Stimulated activated CD4-positive, alpha-beta T cell treated with anti-CD3 and anti-CD28 coated beads, Interleukin-1b, Interleukin-23, amount 100 ng/mL, for 1 hour (primary cell): ENCODE measurements around the gene CORO7.
"Not testable (repeated sequence)": the region's sequence is repeated elsewhere in the genome, so short reads cannot be mapped to it uniquely, and the experiment has no call there.

ENCODE experiments used
- DNase-seq, 2 donors: peaks; one replicate each; pipeline ENCODE4 v3.0.0-alpha.2; 2020; ENCODE audit warnings: low read depth in 2 of 2

CORO7 gene

DNA sequence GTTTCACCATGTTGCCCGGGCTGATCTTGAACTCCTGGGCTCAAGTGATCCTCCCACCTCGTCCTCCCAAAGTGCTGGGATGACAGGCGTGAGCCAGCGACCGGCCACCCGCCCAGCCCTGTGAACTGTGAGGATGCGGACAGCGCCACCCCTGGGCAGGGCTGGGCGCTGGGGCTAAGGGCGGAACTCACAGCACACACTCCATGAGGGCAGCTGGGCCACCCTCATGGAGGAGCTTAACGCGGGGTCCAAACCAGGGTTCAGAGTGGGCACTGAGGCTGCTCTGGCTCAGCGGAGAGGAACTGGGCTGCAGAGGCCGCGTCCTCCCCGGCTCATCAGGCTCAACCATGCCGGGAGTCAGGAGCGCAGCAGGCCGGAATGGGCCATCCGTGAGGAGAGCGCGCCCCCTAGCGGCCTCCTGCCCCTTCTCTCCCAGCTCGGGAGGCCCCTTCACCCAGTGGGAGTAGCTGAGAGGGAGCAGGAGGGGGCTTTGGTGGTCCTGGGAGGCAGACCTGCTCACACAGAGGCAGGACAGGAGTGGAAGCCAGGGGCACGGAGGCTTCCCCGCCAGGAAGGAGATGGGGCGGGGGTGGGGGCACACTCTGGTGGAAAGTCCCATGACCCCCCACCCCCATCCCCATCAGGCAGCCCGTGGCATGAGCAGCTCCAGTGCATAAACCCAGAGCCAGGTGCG, 13.8 kb downstream of the CORO7 start:
- DNase-seq: peak; percentile 31 to 50

DNA sequence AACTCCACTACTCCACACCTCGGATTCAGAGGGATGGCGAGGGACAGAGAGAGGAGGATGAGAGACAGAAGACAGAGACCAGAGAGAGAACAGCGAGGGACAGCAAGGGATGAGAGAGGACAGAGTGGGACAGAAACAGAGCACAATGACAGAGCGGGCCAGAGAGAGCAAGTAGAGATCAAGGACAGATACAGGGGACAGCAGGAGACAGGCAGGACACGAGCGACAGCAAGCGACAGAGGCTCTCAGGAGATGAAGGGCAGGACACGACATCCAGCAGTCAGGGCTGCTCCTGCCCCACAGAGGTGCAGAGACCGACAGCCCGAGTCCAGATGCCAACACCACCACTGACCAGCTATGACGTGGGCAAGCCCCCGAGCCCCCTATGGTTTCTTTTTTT, 14.9 kb downstream of the CORO7 start:
- DNase-seq: no peak

DNA sequence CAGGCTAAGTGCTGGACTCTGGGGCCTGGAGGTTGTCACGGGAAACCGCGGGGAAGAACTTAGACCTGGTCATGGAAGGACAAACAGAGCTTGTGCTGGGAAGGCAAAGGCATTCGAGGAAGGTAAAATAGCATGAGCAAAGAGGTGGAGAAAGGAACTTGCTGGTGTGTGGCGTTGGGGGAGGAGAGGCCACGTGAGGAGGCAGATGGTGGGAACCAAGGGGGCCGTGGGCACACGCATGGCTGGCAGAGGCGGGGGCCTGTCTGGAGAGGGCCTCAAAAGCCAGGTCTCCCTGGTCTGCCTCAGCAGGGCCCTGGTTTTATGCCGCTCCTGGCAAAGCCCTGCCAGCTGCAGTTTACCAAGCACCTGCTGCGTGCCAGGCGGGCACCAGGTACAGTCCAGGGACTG, 15.3 kb downstream of the CORO7 start:
- DNase-seq: no peak

DNA sequence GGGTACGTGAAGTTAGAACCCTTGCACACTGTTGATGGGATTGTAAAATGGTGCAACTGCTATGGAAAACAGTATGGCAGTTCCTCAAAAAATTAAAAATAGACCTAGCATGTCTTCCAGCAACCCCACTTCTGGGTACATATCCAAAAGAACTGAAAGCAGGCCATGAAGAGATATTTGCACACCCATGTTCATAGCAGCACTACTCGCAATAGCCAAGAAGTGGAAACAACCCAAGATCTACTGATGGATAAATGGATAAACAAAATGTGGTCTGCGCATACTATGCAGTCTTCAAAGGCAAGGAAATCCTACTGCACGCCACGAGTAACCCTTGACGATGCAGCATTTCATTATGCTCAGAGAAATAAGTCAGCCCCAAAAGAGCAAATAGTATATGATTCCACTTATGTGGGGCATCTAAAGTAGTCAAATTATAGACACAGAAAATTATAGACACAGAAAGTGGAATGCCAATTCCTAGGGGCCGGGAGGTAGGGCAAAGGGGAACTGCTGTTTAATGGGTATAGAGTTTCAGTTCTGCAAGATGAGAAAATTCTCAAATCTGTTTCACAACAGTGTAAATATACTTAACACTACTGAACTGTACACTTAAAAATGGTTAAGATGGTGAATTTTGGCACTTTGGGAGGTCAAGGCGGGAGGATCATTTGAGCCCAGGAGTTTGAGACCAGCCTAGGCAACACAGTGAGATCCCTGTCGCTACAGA, 17.2 kb downstream of the CORO7 start:
- DNase-seq: no peak

DNA sequence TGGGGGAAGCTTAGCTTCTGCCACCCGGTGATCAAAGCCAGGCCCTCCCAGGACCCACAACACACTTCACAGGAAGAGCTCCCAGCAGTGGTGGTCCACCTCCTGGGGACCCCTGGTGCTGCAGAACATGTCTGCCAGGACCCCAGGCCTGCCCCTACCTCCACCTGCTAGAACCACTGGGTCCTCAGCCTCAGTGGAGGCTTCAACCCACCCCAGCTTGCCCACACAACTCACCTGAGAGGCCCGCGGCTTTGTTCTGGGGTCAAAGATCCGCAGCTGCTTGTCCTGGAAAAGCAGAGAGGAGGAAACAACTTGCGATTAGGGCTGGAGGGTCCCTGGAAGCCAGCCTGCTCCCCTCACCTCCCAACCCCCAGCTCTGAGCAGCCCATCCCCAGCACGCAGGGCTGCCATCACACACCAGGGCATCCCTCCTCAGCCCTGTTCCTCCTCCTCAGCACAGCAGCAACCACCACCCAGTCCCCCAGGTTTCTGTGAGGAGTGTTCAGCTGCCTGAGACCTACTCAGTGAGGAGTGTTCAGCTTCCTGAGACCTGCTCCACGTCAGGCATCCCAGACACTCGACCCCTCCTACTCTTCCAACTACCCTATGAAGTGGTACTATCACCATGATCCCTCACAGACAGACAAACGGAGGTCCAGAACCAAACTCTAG, 21.2 kb downstream of the CORO7 start:
- DNase-seq: no peak

DNA sequence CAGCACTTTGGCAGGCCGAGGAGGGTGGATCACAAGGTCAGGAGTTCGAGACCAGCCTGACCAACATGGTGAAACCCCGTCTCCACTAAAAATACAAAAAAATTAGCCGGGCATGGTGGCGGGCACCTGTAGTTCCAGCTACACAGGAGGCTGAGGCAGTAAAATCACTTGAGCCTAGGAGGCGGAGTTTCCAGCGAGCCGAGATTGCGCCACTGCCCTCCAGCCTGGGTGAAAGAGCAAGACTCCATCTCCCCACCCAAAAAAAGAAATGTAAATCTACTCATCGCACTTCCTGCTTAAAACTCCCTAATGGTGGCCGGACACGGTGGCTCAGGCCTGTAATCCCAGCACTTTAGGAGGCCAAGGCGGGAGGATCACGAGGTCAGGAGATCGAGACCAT, 22.5 kb downstream of the CORO7 start:
- DNase-seq: not testable (repeated sequence)

DNA sequence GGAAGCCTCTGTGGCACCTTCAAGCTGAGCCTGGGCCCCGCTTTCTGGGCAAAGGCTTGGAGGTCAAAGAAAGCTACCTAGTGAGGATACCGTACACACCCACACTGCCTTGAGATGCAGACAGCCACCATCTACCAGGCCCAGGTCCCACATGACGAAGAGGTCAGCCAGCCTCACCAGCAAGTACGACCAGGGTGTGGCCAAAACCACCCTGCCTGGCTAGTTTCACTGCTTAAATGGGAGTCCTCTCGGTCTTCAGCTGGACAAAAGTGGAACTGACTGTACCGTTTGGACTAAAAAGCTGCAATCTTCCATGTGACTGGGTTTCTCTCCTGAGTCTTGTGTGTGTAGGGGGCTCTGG, 23.2 kb downstream of the CORO7 start:
- DNase-seq: no peak

DNA sequence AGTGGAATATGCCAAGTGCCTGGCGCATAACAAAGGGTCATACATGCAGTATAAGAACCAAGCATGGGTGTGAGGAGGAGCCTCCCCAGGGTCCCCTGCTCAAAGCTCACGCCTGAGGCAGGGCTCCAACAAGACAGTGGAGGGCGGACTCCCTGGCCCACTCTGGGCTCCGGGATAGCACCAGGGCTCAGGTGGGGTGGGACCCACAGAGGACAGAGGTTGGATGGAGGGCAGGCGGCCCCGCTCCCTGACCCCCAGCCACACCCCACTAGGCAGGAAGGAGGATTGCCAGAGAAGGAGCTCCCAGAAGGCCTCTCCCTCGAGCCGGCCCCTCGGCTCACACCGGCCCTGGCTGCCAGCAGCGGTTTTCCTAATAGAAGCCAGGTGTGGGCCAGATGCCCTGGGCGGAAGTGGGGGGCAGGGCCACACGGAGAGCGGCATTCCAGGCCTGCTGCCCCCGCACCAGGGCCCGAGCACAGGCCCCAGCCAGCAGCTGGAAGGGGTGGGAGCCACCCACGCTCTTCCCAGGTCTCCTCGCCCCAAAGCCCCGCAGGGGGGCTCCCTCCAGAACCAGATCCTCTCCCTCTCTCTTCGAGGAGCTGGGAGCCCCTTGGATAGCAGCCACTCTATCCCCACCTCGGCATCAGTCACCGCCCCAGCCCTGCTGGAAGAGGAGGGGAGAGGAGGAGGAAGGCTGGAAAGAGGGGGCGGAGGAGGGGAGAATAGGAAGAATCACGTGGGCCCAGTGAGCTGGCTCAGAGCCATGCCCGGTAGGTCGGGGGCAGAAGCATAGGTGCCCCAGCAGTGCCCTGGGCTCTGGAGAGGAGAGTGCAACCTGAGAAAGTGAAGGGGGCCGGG, 23.8 kb downstream of the CORO7 start:
- no peak for DNase-seq

DNA sequence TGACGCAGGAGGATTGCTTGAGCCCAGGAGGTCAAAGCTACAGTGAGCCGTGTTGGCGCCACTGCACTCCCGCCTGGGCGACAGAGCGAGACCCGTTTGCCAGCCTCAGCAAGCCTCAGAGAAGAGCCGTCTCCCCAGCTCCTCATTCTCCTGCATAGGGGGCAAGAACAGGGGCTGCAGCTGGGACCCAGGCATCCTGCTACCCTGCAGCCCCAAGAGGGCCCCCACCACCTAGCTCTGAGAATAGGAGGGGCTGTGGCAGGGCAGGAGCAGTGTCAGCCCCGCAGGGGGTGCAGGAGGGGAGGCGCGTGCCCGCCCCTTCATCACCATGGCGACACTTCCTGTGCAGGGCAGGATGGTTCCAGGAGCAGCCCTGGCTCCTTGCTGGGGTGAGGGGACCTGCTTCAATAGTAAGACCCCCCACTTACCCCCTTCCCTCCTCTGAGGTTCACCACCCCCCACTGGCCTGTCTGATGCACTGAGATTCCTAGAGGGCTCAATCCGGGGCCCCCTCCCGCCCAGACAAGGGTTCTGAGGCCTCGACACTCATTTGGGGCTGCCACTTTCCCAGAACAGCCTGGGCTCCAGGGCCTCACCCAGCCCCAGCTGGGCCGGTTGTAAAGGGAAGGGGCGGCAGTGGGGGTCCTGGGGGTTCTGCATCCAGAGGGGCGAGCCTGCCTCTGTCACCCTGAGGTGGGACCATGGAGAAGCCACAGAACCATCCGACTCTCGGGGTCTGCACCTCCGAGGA, 24.6 kb downstream of the CORO7 start:
- DNase-seq: no peak

DNA sequence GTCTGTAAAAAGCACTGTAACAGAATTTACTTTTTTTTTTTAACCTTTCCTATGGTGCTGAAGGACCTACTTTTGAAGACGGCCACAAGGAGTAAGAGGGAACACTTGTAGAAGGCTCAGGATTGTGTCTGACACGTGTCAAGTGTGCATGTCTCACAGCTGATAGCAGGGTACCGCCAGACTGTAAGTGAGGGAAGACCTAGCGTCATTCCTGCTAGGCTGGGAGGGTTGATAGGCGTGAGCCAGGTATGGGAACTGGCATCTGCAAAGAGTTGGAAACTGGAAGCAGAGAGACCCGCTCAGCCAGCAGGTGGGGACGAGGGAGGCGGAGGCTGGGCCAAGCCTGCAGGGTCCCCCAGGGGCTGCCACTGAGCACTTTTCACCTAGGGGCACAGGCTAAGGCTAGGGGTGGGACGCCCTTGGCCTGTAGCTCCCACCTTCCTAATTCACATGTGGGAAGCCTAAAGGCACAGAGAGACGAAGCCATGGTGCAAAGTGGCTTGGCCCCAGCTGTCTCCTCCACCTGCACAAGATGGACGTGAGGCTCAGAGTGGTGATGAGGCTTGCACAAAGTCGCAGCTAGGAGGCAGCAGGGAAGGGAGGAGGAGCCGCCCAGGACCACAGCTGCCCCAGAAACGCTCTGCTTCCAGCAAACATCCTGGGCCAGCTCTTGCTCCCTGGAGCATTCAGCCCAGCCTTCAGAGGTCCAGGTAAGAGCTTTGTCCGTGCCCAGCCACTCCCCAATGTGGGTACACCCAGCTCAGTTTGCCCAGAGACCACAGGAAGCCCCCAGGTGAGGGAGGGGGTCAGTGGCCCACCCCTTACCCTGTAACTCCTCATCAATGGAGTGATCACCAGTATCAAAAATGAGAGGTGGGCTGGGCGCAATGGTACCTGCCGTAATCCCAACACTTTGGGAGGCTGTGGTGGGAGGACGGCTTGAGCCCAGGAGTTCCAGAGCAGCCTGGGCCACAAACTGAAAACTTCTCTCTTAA, 25.8 kb downstream of the CORO7 start:
- no peak for DNase-seq

DNA sequence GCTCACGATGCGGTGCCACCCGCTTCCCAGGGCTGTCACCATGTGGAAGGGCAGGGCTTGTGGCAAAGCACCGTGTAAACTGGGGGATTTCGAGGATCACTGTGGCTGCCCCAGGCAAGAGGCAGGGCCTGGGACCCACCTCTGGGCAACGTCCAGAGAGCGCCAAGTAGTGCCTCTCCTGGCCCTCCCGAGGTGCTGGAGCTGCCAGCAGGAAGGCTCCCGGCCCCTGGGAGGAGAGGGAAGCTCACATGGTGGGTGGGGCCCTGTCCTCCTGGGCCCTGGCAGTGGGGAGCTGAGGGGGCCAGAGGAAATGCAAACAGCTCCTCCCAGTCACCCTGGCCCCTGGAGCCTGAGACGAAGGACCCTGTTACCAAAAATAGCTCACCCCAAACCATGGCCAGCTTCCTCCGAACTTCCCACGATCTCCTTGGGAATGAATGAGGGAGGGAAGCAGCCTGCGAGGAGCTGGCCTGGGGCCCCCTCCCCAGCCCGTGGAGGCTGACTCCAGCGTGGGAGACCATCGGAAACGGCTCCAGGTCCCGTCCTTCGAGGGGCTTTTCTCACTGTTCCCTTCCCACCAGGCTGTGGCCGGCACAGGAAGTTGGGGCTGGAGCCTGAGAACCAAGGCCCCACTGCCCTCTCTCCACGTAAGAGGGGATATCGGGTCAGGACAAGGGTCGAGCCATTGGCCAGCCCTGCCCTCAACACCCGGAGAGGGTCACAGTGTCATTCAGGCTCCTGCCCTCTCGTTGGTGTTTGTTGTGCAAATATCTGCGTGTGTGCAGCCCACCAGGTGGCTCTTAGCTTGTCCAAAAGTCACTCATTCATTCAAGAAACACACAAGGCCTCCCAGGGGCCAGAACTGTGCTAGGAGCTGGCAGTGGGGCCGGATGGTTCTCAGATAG, 27.1 kb downstream of the CORO7 start:
- no peak for DNase-seq

DNA sequence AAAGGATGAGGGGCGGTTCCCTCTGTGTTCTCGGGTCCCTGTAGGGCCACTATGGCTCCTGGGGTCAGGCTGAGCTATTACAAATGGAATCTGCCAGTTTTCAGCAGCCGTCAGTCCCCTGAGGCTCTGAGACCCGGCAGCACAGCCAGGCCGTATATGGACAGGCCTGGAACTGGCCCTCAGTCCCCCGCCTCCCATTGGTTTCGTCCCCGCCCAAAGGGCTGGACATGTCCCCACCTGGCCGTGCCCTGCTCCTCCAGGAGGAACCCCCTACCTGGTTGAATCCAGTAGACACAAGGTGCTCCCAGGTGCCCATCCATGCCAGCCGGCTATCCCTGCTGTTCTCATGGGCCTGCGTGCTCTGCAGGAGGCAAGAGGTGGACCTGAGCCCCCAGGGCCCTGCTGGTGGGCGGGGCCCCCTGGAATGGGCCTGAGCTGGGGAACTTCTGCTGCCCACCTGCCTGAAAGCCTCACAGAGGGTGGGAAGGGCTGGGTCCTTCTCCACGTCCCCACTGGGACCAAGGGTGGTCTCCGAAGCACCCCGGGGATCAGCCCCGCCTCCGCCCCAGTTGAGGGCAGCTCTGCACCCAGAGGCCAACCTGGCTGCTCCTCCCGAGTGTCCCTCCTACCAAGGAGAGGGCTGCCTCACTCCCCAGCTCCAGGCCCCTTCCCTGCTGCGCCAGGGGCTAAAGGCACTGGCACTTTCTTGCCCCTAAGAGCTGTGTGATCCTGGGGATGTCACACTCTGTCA, 27.9 kb downstream of the CORO7 start:
- DNase-seq: no peak

DNA sequence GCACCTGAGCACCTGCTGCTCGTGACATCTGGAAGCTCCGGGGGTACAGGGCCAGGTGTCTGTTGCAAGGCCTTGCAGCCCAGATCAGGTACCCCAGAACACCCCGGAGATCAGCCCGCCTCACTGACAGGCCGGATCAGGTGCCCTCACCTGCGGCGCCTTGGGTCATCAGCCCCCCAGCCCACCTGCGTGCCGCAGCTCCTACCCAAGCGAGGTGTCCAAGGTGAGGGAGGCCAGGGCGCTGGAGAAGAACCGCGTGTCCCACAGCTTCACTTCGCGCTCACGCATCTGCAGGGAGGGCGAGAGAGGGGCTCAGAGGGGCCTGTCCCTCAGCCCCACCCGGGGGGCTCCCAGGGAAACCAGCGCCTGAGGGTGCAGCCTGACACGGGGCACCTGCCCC, 28.6 kb downstream of the CORO7 start:
- DNase-seq: no peak

DNA sequence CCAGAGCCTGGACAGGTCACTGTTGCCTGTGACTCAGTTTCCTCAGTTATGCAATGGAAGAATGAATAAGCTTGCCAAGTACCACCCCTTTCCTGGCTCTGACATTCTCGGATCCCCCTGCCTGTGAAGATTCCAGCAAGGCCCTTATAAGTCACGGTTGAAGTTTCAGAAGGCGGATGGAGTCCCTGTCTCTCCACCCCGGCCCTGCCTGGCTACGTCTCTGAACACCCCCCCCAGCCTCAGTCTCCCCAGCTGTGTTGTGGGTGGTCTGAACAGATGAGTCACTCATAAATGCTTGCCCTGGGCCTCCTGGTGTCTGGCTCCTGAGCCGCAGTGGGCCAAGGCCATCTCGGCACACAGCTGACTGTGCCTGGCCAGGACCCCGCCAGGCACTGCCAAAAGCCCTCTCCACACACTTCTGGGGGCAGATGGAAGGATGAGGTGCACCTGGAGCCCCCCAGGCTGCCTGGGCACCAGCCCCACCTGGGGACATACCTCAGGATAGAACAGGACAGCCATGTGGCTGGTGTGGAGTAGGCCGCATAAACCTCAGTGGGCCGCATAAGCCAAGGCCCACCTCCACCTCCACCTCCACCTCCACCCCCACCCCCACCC, 29.3 kb downstream of the CORO7 start:
- no peak for DNase-seq

DNA sequence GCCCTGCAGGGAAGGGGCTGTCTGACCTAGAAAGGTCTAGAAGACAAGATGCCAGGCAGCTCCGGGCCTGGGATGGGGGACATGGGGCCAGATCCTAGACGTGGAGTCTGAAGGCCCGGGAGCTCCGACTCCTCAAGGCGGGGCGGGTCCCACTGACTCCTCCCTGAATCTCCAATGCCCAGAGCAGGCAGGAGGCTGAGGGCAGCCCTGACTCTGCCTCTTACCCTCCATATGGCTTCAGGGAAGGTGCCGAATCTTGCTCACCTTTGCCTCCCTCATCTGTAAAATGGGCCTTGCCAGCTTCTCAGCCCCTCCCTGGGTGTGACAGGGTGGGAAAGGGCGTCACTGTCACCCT, 30.0 kb downstream of the CORO7 start:
- no peak for DNase-seq

DNA sequence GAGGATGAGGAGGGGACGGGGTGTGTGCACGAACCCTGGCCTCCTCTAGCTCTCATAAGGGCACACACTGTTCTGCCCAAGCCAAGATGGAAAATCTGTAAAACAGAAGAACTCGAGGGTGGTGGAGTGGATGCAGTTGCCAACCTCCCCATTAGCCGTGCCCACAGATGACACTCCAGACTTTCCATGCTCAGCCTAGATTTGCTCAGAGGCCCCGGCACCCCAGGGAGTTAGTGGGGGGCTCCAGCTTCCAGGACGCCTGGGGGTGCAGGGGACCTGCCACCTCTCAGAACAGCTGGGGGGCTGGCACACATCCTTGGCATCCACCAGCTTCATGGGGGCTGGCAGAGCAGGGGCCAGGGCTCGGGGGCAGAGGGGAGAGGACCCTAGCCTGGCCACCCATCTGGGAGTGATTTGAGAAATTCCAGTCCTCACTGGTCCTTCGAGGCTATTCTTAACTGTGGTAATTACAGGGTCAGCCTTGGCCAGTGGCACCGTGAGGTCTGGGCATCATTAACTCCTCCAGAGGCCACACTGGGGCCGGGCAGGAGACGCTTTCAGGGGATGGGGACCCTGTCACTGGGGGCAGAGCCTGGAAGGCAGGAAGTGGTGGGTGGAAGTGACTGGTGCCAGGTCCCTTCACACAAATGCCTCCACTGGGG, 30.5 kb downstream of the CORO7 start:
- no peak for DNase-seq

DNA sequence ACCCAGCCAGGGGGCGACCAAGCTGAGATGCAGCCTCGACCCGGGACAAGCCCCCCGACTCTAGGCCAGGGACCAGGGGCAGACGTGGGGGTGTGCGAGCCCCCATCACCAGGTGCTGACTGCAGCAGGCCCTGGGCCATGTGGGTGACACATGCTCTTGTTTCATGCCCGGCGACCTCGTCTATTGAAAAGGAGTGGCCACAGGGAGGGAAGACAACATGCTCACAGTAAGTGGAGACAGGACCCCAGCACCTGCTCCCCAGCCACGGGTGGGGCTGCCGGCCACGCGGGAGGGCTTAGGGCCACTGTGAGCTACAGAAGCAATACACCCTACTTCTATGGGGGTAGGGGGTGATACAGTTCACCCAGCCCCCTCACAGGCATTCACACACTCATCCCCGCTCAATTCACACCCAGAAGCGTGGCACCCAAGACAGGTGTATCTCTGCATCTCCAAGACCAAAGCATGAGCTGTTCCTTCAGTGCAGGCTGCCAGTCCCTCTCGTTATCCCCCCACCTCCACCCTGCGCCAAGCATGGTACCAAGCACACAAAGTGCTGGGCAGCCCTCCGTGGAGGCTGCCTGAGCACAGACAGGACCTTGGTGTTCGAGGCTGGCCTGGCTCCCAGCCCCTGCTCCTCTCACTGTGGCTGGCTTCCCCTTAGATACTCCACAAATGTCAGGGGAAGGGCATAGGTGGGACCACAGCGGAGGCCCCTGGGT, 31.2 kb downstream of the CORO7 start:
- DNase-seq: no peak
